NOMO-1 (cell line): Measurements from ENCODE around the gene MPZL1.
"Not testable (repeated sequence)": the region's sequence is repeated elsewhere in the genome, so short reads cannot be mapped to it uniquely, and the experiment has no call there.

ENCODE experiments used
- DNase-seq, 2 experiments: peaks; one replicate each; lab custom pipeline; 2025; ENCODE audit not compliant: unreplicated experiment in 2 of 2; lab: John Stamatoyannopoulos, UW

Gene MPZL1

DNA sequence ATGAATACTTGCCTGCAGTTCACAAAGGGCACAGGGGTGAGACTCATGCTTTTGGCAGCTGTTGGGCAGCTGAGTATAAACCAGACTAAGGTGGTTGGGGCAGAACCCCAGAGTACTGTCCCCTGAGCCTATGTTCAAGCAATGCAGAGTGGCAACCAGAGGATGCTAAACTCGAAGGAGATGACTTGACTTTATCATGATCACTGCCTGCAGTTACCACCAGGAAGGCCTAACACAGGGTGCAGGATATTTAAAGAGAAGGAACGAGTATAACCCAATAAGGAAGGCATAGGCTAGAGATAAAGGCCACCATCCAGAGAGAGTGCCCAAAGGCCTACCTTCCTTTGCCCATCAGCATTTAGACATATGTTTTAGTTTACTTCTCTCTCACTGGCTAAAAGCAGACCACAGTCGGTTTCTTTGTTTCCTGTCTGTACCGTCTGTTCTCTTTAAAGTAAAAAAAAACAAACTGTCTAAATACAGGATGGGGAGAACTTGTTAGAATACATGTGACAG lies 83.3 kb downstream of the MPZL1 start:
- DNase-seq, result peak in 1 of 2 experiments; percentile 18

GRCh38 chr1:167806235-167806634 lies 84.5 kb downstream of the MPZL1 start:
- DNase-seq, result not testable (repeated sequence)

- not testable (repeated sequence) for DNase-seq
Measured at GRCh38 chr1:167806676-167807075, 84.9 kb downstream of the MPZL1 start.

- no peak for DNase-seq
Measured at GRCh38 chr1:167808104-167808503, 86.3 kb downstream of the MPZL1 start.

DNA sequence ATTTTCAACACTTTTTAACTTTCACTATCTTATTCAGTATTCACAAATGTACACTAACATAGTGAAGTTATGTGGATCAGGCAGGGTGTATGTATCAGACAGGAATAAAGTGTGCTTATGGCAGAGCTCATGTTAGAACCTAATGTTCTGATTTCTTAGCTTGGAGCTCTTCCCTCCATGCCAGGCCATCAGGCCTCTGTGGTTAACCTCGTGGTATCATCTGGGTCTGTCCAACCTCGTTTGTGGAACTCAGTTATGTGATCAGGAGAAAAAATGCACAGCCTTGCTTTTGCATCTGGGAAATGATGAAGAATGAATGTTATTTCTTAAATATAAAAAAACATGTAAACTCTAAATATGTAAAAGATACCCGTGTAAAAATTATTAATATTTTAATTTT lies 86.9 kb downstream of the MPZL1 start:
- no peak for DNase-seq

DNA sequence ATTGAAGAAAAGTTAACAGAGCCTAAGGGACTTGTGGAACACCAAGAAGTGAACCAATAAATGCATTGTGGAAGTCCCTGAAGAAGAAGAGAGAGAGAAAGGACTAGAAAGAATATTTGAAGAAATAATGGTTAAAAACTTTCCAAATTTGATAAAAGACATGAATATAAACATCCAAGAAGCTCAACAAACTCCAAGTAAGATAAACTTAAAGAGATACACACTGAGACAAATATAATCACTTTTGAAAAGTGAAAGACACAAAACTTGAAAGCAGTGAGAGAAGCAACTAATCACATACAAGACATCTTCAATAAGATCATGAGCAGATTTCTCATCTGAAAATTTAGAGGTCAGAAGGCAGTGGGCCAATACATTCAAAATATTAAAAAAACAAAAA lies 91.2 kb downstream of the MPZL1 start:
- DNase-seq, result no peak

DNA sequence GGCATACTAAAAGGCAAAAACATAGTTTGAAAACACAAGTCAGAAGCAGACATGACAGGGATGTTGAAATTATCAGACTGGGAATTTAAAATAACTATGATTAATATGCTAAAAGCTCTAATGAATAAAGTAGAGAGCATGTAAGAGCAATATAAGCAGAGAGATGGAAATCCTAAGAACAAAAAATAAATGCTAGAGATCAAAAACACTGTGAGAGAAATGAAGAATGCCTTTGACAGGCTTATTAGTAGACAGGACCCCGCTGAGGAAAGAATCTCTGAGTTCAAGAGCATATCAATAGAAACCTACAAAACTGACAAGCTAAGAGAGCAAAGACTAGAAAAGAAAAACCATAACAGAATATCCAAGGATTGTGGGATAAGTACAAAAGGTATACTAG lies 93.9 kb downstream of the MPZL1 start:
- no peak for DNase-seq

GRCh38 chr1:167819849-167820683 lies 98.3 kb downstream of the MPZL1 start:
- DNase-seq, result peak; percentile 21 to 42

GRCh38 chr1:167820684-167821355 lies 99.0 kb downstream of the MPZL1 start:
- DNase-seq, result no peak

- no peak for DNase-seq
Measured at GRCh38 chr1:167821356-167821685, 99.5 kb downstream of the MPZL1 start.

DNA sequence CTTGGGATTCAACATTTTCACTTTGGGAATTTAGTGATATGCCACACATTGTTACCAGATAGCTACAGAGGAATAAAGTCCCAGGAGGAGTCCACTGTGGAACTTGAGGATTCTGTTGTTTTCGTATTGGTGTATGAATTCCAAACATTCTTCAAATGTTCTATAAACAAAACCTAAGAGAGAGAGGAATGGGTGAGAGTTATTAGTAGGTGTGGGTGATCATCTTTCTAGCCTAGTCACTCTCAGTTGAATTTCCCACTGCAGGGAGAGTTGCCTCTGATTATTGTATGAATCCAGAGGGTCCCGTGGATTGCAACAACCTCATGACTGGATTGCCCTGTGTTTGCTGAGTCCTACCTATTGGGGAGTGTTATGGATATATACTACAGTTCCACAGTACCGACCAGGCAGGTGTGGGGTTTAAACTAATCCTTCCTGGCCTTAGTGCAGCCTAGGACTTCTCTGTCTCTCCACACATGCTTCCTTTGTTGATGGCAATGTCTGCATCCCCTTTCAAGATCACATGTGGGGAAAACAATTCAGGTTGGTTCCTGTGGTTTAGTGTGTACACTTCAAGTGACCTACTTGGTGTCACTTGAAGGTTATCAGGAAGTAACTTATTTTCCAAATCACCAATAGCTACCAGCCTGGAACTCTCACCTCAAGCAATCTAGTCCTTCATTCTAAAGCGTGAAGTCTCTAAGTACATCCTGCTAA lies 100.3 kb downstream of the MPZL1 start:
- DNase-seq, result no peak

DNA sequence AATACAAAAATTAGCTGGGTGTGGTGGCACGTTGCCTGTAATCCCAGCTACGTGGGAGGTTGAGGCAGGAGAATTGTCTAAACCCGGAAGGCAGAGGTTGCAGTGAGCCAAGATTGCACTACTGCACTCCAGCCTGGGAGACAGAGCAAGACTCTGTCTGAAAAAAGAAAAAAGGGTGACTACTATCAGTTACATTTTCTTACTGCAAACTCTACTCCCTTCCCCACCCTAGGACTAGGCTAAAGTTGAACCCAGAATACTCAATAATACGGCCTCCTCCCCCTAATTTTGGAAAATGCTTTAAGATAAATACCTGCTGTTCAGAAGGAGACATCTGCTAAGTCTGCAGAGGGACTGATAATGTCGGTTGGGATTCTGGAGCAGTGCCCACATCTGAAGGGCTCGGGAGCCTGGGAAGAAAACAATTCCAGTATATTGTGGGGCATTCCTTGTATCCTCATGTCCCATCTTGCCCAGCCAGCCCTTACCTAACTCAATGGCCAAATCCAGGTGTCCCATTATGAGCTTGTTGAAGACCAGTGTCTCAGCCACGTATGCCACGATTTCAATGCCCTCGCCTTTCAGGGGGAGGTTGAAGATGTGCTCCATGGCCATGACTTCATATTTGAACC lies 102.5 kb downstream of the MPZL1 start:
- no peak for DNase-seq

GRCh38 chr1:167825419-167826079 lies 103.8 kb downstream of the MPZL1 start:
- no peak for DNase-seq

GRCh38 chr1:167826127-167826526 lies 104.3 kb downstream of the MPZL1 start:
- no peak for DNase-seq

GRCh38 chr1:167829868-167830267 lies 108.1 kb downstream of the MPZL1 start:
- DNase-seq, result no peak

GRCh38 chr1:167830668-167831067 lies 108.9 kb downstream of the MPZL1 start:
- not testable (repeated sequence) for DNase-seq

DNA sequence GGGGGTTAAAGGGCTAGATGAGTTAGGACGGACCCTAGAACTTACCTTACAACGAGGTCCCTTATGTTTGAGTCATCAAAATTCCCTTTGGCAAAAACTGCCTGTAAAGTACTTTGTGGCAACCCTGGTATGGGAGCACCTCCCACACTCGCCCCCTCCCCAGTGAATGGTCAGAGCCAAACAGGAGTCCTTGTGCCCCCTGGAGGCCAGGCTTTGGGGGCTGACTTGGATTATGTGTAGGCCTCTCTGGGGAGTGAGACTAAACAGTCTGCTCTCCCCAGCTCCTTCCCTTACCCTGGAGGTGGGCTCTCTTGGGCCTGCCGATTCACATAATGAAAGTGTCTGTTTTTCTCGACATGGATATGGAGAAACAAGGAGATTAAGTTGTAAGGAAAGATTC lies 110.9 kb downstream of the MPZL1 start:
- no peak for DNase-seq

DNA sequence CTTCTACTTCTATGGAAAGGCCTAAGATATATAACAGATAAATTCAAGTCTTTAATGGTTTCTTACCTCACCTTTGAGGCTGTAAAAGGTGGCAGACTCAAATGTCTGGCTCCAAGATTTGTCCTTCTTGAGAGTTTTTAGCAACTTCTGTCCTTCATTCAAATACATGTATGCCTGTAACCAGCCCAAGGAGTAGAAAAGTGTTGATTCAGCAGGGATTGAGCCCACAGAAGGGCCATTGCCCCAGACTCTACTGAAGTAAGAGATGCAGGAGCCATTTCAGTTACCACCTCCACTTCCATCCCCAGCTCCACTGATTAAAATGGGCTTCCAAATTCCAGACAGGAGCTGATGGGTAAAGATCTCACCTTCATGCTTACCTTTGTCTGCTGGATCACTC lies 112.1 kb downstream of the MPZL1 start:
- DNase-seq, result no peak

- no peak for DNase-seq
Measured at GRCh38 chr1:167836197-167836596, 114.4 kb downstream of the MPZL1 start.

DNA sequence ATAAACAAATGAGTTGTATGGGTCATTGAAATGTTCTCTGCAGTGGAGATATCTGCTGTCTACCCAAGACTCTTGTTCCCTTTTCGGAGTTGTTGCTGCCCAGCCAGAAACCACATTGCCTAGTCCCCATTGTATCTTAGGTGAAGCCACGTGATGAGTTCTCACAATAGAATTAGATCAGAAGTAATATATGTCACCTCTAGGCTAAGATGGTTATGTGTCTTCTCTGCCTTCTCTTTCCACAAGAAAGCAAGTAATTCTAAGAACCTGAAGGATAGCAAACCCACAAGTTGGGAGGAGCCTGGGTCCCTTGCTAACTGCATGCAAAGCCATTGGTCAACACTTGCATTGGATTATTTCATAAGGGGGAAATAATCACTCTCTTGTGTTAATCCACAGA lies 115.5 kb downstream of the MPZL1 start:
- peak in 1 of 2 experiments; percentile 5 for DNase-seq
